Left ventricle myocardium inferior (tissue), 1 donor: ENCODE results near the gene GPBP1. TPM values are rescaled to one million over a fixed set of nuclear protein-coding genes. Genes with fewer than 3 reads are reported as not detected.
A peak's percentile ranks its signal among the peaks of the same experiment; 100 is the strongest.
"Not testable (repeated sequence)": the region's sequence is repeated elsewhere in the genome, so short reads cannot be mapped to it uniquely, and the experiment has no call there.

Experiments used
- DNase-seq: peaks from one replicate; pipeline ENCODE4 v3.0.0-alpha.2; 2020
- H3K27ac ChIP-seq: fragments of 200-600 bp; replicated peaks from 2 replicates; pipeline ENCODE4 v1.8.0; 2021
- H3K27me3 ChIP-seq: fragments of 200-600 bp; 2 replicates; pipeline ENCODE4 v1.8.0; 2021; ENCODE audit warnings: low read depth
- H3K36me3 ChIP-seq: fragments of 200-600 bp; 2 replicates; pipeline ENCODE4 v1.8.0; 2021
- H3K4me1 ChIP-seq: fragments of 200-600 bp; 2 replicates; pipeline ENCODE4 v1.8.0; 2021
- H3K4me3 ChIP-seq: fragments of 200-600 bp; 2 replicates; pipeline ENCODE4 v1.8.0; 2021; ENCODE audit warnings: mild to moderate bottlenecking, moderate library complexity
- H3K9me3 ChIP-seq: fragments of 200-600 bp; replicated peaks from 2 replicates; pipeline ENCODE4 v1.8.0; 2021
- intact Hi-C: fragments of 100-400 bp; cut with micrococcal nuclease; formaldehyde crosslinking; loops from one replicate; pipeline ENCODE4 v1.11.0; 2022
- total RNA-seq: library from RNA; stranded (reverse); fragmentation: NEBNext Ultra II Directional; extraction: Animal tissue kit (Norgen Biotek cat#: 25700); gene quantifications from one replicate; pipeline ENCODE4 v1.2.1, GENCODE V29; 2021
- TF ChIP-seq, protein P1 (sequence below): fragments of 200-600 bp; IDR thresholded peaks from 2 replicates; pipeline ENCODE4 v1.8.0; 2021; ENCODE audit warnings: antibody characterized with exemption, mild to moderate bottlenecking, borderline replicate concordance
- donor health status: DM: no; HTN: yes; CAD: no; lungs with severe emphysema.

Gene GPBP1
- total RNA-seq, 1 donor from 2014 or later = 47.4 TPM

DNA sequence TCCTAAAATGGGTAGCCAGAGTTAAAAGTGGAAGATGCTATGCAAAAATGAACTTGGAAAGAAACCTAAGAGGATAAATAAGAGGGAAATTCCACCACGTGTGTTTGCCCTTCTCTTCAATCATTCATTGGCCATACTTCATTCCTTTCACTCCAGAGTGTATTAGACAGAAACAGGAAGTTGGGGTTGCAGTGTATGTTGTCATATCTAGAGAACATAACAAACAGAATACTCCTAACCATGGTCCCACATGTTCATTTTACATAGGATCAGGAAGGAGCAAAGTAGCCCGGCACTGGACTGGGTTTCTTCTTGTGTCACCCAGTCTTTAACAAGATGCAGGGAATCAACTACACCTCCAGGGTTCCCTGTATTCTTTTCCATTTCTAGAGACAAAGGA, 7.6 kb upstream of the GPBP1 start:
- DNase-seq = no peak
- Histone ChIP-seq H3K4me3 (no peak overlapping the region), H3K27ac (no peak overlapping the region), H3K4me1 (no peaks in the 10 kb centered on the region), H3K9me3 (no peaks in the 10 kb centered on the region), H3K36me3 (no peaks in the 10 kb centered on the region), H3K27me3 (no peaks in the 10 kb centered on the region)
- TF ChIP-seq, protein P1, sequence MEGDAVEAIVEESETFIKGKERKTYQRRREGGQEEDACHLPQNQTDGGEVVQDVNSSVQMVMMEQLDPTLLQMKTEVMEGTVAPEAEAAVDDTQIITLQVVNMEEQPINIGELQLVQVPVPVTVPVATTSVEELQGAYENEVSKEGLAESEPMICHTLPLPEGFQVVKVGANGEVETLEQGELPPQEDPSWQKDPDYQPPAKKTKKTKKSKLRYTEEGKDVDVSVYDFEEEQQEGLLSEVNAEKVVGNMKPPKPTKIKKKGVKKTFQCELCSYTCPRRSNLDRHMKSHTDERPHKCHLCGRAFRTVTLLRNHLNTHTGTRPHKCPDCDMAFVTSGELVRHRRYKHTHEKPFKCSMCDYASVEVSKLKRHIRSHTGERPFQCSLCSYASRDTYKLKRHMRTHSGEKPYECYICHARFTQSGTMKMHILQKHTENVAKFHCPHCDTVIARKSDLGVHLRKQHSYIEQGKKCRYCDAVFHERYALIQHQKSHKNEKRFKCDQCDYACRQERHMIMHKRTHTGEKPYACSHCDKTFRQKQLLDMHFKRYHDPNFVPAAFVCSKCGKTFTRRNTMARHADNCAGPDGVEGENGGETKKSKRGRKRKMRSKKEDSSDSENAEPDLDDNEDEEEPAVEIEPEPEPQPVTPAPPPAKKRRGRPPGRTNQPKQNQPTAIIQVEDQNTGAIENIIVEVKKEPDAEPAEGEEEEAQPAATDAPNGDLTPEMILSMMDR = no peak
- intact Hi-C loops = no loop called here

DNA sequence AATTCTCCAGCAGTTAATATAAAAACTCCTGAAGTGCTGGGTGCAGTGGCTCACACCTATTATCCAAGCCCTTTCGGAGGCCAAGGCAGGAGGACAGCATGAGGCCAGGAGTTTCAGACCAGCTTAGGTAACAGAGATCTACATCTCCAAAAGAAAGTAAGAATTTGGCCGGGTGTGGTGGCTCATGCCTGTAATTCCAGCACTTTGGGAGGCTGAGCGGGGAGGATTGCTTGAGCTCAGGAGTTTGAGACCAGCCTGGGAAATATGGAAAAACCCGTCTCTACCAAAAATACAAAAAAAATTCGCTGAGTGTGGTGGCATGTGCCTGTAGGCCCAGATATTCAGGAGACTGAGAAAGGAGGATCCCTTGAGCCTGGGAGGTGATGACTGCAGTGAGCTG, 6.7 kb upstream of the GPBP1 start:
- no peak overlapping the region for H3K4me3 ChIP-seq
- no peak for DNase-seq
- intact Hi-C loops = no loop called here
- H3K4me1 ChIP-seq = peaks cover under 1% of the 10 kb centered on the region
- H3K27ac ChIP-seq = no peak overlapping the region
- no peaks in the 10 kb centered on the region for H3K36me3 ChIP-seq
- no peaks in the 10 kb centered on the region for H3K27me3 ChIP-seq
- H3K9me3 ChIP-seq = no peaks in the 10 kb centered on the region
- TF ChIP-seq, protein P1 = no peak

- H3K27me3 ChIP-seq, intact Hi-C loops, H3K4me3 ChIP-seq: not testable (repeated sequence)
Observed at GRCh38 chr5:57170116-57170515, 3.7 kb upstream of the GPBP1 start.

GRCh38 chr5:57171816-57172465, 1.9 kb upstream of the GPBP1 start:
- TF ChIP-seq, protein P1 = no peak
- Histone ChIP-seq H3K36me3 (no peaks in the 10 kb centered on the region), H3K4me1 (peaks cover 42% of the 10 kb centered on the region), H3K27me3 (no peaks in the 10 kb centered on the region), H3K27ac (no peak overlapping the region), H3K4me3 (peak overlapping the region; percentile 87), H3K9me3 (no peaks in the 10 kb centered on the region)
- DNase-seq = no peak
- intact Hi-C loops = no loop called here

More at GRCh38 chr5:57170116-57170515, 3.7 kb upstream of the GPBP1 start:
- H3K4me1 ChIP-seq = peaks cover 25% of the 10 kb centered on the region
- H3K36me3 ChIP-seq, H3K27ac ChIP-seq, DNase-seq, H3K9me3 ChIP-seq: not testable (repeated sequence)

DNA sequence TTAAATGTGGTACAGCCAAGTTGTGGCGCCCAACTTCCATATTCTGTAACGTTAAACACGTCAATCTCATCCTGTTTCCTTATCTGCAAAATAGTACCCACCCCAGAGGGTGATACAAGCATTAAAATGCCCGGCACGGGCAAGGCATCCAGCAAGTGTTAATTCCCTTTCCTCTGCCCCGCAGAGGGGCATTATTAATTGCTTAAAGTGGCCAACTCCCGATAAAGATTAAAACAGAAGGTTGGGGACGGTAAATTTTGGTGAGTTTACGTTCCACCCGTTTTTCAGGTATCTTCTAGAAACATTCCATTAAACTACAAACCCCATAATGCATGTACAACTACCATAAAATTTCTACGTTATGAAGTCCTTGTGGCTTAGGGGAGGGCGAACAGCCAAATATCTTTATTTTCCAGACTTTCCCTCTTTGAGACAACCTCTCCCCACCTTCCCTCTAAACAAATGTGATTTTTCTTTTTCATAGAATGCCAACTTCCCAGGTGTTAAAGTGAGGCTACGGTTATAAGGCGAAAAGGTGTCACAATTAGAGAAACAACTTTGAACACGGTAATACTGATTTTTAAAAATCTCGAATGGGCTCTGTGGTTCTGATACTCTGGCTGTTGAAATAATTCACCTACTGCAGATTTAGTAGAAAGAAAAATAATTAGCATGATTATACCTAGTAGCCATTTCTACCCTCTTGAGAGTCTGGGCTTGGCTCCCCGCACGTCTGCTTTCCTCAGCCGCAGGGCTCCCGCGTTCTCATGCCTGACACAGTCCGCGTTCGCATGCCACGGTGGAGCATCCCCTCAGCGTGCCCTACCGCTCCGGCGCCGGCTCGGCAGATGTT, 1.2 kb upstream of the GPBP1 start:
- DNase-seq = no peak
- intact Hi-C loops = no loop called here

More for the DNA sequence above, 1.2 kb upstream of the GPBP1 start:
- Histone ChIP-seq H3K27ac (peak overlapping the region; percentile 97), H3K36me3 (no peaks in the 10 kb centered on the region), H3K27me3 (no peaks in the 10 kb centered on the region), H3K4me3 (peak overlapping the region; percentile 87), H3K9me3 (no peaks in the 10 kb centered on the region), H3K4me1 (peaks cover 49% of the 10 kb centered on the region)
- TF ChIP-seq, protein P1 = no peak
